Measurements from ENCODE around the gene PSMA5.

PSMA5 gene

GRCh38 chr1:109466452-109467300 is 40.4 kb upstream of the PSMA5 start, which contains the start of gene SYPL2 (continued):
- no peak for TF ChIP-seq ZBTB49 (tag by site-specific recombination; IDR thresholded peaks at IDR 0.05; ENCODE audit: low read depth)
- TF ChIP-seq SALL2 (tag by site-specific recombination; IDR thresholded peaks at IDR 0.05; ENCODE audit: borderline replicate concordance), result no peak
- TF ChIP-seq ZNF544 (tag by site-specific recombination; IDR thresholded peaks at IDR 0.05), result no peak
- no peak for TF ChIP-seq MYNN (tag by site-specific recombination; IDR thresholded peaks at IDR 0.05; ENCODE audit: borderline replicate concordance)
- TF ChIP-seq ZNF157 (tag by site-specific recombination; IDR thresholded peaks at IDR 0.05), result no peak
- no peak for TF ChIP-seq ZNF514 (tag by site-specific recombination; IDR thresholded peaks at IDR 0.05)
- no peak for TF ChIP-seq TRIM28 (IDR thresholded peaks at IDR 0.05; ENCODE audit: borderline replicate concordance, low read length)
- TF ChIP-seq YY2 (tag by site-specific recombination; IDR thresholded peaks at IDR 0.05), result no peak
- TF ChIP-seq ZNF660 (tag by site-specific recombination; IDR thresholded peaks at IDR 0.05), result no peak
- no peak for TF ChIP-seq MZF1 (tag by site-specific recombination; IDR thresholded peaks at IDR 0.05; ENCODE audit: borderline replicate concordance)
- TF ChIP-seq KLF1 (tag by site-specific recombination; IDR thresholded peaks at IDR 0.05), result no peak
- peak; percentile 75 for TF ChIP-seq GLIS1 (tag by site-specific recombination; IDR thresholded peaks at IDR 0.05)
- TF ChIP-seq PBX3 (CRISPR knock-in tag; IDR thresholded peaks at IDR 0.05), result no peak
- no peak for TF ChIP-seq MEIS1 (CRISPR knock-in tag; IDR thresholded peaks at IDR 0.05; ENCODE audit: borderline replicate concordance)
- no peak for TF ChIP-seq ZNF214 (tag by site-specific recombination; IDR thresholded peaks at IDR 0.05; ENCODE audit: borderline replicate concordance)
- TF ChIP-seq KLF16 (tag by site-specific recombination; IDR thresholded peaks at IDR 0.05), result no peak; the same call in 1 of the 2 replicates
- TF ChIP-seq ZNF664 (tag by site-specific recombination; IDR thresholded peaks at IDR 0.05), result no peak
- TF ChIP-seq TSHZ1 (tag by site-specific recombination; IDR thresholded peaks at IDR 0.05; ENCODE audit: borderline replicate concordance), result no peak
- TF ChIP-seq ZNF280D (tag by site-specific recombination; IDR thresholded peaks at IDR 0.05), result no peak
- TF ChIP-seq ZNF639 (tag by site-specific recombination; IDR thresholded peaks at IDR 0.05), result no peak
- TF ChIP-seq ZBTB8A (tag by site-specific recombination; IDR thresholded peaks at IDR 0.05), result no peak
- TF ChIP-seq BCL6B (tag by site-specific recombination; IDR thresholded peaks at IDR 0.05), result no peak
- no peak for TF ChIP-seq ZNF184 (tag by site-specific recombination; IDR thresholded peaks at IDR 0.05)
- TF ChIP-seq ZNF335 (tag by site-specific recombination; conservative IDR thresholded peaks at IDR 0.05), result peak; percentile 73
- TF ChIP-seq ZNF585B (tag by site-specific recombination; IDR thresholded peaks at IDR 0.05), result no peak

Measured in HEK293 (cell line).